ENCODE results near the gene RHEBL1.

Gene RHEBL1

GRCh38 chr12:49022558-49023178 is 47.1 kb downstream of the RHEBL1 start:
- in situ Hi-C loops (cut with MboI; ENCODE audit: low sequenced_read_pairs): no loop called here

GRCh38 chr12:49021292-49021915 is 48.4 kb downstream of the RHEBL1 start:
- in situ Hi-C loops (cut with MboI; ENCODE audit: low sequenced_read_pairs): no loop called here

DNA sequence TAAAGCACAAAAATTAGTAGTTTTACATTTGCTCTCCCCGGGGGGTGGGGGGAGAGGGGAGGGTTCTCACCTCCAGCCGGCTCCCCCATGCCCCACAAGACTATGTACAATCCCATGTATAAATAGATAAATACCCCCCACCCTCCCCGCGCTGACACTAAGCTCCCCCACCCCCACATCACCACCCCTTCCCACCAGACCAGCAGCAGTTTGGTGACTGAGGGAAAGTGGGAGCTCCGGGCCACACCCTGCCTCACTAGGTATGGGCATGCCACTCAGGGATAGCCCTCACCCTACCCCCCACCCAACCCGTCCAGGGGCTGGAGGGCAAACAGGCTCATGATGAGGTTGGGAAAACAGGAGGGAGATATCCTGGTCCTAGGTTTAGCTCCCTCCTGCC is 49.3 kb downstream of the RHEBL1 start:
- in situ Hi-C loops (cut with MboI; ENCODE audit: low sequenced_read_pairs): no loop called here

- in situ Hi-C loops (cut with MboI; ENCODE audit: low sequenced_read_pairs): no loop called here
These were observed 50.1 kb downstream of the RHEBL1 start for GRCh38 chr12:49019443-49020324.

- in situ Hi-C loops (cut with MboI; ENCODE audit: low sequenced_read_pairs): no loop called here
These were observed 50.7 kb downstream of the RHEBL1 start for GRCh38 chr12:49019120-49019430.

- in situ Hi-C loops (cut with MboI; ENCODE audit: low sequenced_read_pairs): no loop called here
These were observed 51.3 kb downstream of the RHEBL1 start, which contains the start of gene PRKAG1 for GRCh38 chr12:49018261-49019119. TSS of gene PRKAG1 (minus strand) at chr12:49018776. CDS start at chr12:49018740, 36 bp downstream.

- in situ Hi-C loops (cut with MboI; ENCODE audit: low sequenced_read_pairs): no loop called here
These were observed 51.9 kb downstream of the RHEBL1 start for GRCh38 chr12:49017891-49018260.

- in situ Hi-C loops (cut with MboI; ENCODE audit: low sequenced_read_pairs): no loop called here
These were observed 54.6 kb downstream of the RHEBL1 start for GRCh38 chr12:49015196-49015595.
